ENCODE results near the gene BTBD6. TPM values are rescaled to one million over a fixed set of nuclear protein-coding genes. Genes with fewer than 3 reads are reported as not detected.

BTBD6 gene
- total and polyA plus RNA-seq, 9 of the 15 experiments (the other 6 are each of a cell fraction or from before 2014, with no cell fraction given), result not detected

GRCh38 chr14:105227346-105227745 lies 21.0 kb upstream of the BTBD6 start (continued):
- TF ChIP-seq FOXP1 (CRISPR knock-in tag; IDR thresholded peaks at IDR 0.05) (no peak), FOXA3 (CRISPR knock-in tag; conservative IDR thresholded peaks at IDR 0.05 in 1 of 2, IDR thresholded peaks at IDR 0.05 in 1 of 2) (no peak), MCM3 (IDR thresholded peaks at IDR 0.05) (no peak)

- intact Hi-C loops (cut with micrococcal nuclease) (no loop called here), in situ Hi-C loops (cut with MboI) (no loop called here)
- H3K4me1 ChIP-seq (replicated peaks in 1 of 2; ENCODE audit: control insufficient read depth in 2 of 2, insufficient read depth in 2 of 2, low read length in 2 of 2), result no peaks in the 10 kb centered on the region
- no peak overlapping the region for H3K9ac ChIP-seq (ENCODE audit: insufficient read depth in 1 of 2, low read depth in 2 of 2, low read length in 2 of 2)
- no peaks in the 10 kb centered on the region for H3K27me3 ChIP-seq (ENCODE audit: control insufficient read depth in 2 of 2, insufficient read depth in 2 of 2, low read length in 2 of 2)
- no peaks in the 10 kb centered on the region for H3K9me1 ChIP-seq (ENCODE audit: control insufficient read depth, insufficient read depth, low read length)
- TF ChIP-seq ILF3 (IDR thresholded peaks at IDR 0.05; ENCODE audit: borderline replicate concordance) (no peak), DDX20 (tag; IDR thresholded peaks at IDR 0.05; ENCODE audit: low read depth) (no peak), IRF9 (tag; IDR thresholded peaks at IDR 0.05) (no peak), FUS (optimal IDR thresholded peaks at IDR 0.05; ENCODE audit: low read depth, low read length) (no peak), SIN3A (IDR thresholded peaks at IDR 0.05; ENCODE audit: borderline replicate concordance in 2 of 2, control insufficient read depth in 1 of 2, low read depth in 2 of 2, low read length in 2 of 2) (no peak), FOXJ2 (tag; IDR thresholded peaks at IDR 0.05) (no peak), MBD2 (IDR thresholded peaks at IDR 0.05; ENCODE audit: borderline replicate concordance, low read depth) (no peak), ZNF77 (CRISPR knock-in tag; IDR thresholded peaks at IDR 0.05) (no peak), HMG20A (CRISPR knock-in tag; conservative IDR thresholded peaks at IDR 0.05) (no peak), TFAM (CRISPR knock-in tag; conservative IDR thresholded peaks at IDR 0.05) (no peak), MYNN (IDR thresholded peaks at IDR 0.05) (no peak), MYNN (CRISPR knock-in tag; IDR thresholded peaks at IDR 0.05) (no peak), THRB (CRISPR knock-in tag; conservative IDR thresholded peaks at IDR 0.05) (no peak)
- WGBS (ENCODE audit: insufficient coverage, low coverage, missing lambda C conversion rate), result 97% methylated on average over 12 of the region's 17 CpGs
- CTCF ChIA-PET (ENCODE audit: low intra/inter-chr PET ratio), result no interaction called here
- no peak overlapping the region for H3K27ac ChIP-seq (ENCODE audit: extremely low read depth, low read depth, low read length)
- no peaks in the 10 kb centered on the region for H4K20me1 ChIP-seq (replicated peaks; ENCODE audit: control insufficient read depth, insufficient read depth, low read length)
- no peaks in the 10 kb centered on the region; the same call in 1 of the 2 replicates for H3K9me3 ChIP-seq (replicated peaks; ENCODE audit: control insufficient read depth, insufficient read depth, low read depth, low read length)
- DNase-seq (ENCODE audit: extremely low read depth in 1 of 4, low spot score in 3 of 4) (no peak), FAIRE-seq (no peak), ATAC-seq (no peak)
- H2AFZ ChIP-seq (ENCODE audit: low read depth, low read length), result no peak overlapping the region
- no peaks in the 10 kb centered on the region for H3K79me2 ChIP-seq (ENCODE audit: control insufficient read depth, insufficient read depth, low read length)
- peaks cover 5% of the 10 kb centered on the region; the same call in 1 of the 3 replicates for H3K36me3 ChIP-seq (ENCODE audit: control insufficient read depth, insufficient read depth, low read length)
- POLR2A ChIA-PET, result no interaction called here
- no peak overlapping the region for H3K4me3 ChIP-seq
- no peak overlapping the region for H3K4me2 ChIP-seq (ENCODE audit: insufficient read depth, low read length)
- BruUV-seq (replicated peaks), result no TSS peak
Observed at GRCh38 chr14:105228562-105228961, 19.8 kb upstream of the BTBD6 start.
